CD4-positive, alpha-beta T cell treated with Interferon alpha-2 for 1 hour (primary cell): ENCODE data around the gene PYY.

Experiments used
- DNase-seq, 2 donors: peaks; one replicate each; pipeline ENCODE4 v3.0.0-alpha.2; 2020 to 2022

PYY gene

DNA sequence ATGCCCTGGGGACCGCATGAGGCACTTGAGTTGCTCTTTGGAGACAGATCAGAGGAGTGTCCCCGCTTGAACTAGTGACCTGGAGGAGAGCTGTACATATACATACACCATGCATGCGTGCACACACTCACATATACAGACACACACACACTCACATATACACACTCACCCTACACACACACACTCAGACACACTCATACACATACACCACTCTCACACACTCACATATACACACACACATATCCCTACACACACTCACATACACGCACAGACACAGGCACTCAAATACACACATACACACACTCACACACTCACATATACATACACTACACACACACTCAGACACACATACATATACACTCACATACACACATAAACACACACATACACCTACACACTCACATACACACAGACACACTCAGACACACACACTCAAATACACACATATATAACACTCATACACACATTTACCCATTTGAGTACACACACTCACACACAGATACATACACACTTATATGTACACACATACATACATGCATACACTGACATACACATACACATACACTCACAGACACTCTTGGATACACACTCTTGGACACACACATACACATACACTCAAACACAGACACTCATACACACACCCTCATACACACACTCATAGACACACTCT, 41.0 kb downstream of the PYY start:
- no peak for DNase-seq

DNA sequence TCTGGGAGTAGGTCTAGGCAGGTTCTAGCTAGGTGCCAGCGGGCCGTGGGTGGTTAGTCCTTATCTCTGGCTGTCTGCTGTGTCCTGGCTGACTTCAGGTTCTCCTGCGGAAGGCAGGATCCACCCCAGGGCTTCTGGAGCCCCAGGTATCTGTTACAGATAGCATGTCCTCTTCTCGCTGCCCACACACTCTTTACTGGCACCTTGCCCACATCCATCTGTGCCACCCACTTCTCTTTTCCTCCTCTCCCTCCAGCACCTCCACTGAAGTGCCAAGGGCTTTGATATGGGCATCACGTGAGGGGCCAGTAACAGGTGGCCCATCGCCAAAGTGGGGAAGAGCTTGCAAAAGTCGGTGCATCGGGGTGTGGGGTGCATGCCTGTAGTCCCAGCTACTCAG, 41.8 kb downstream of the PYY start:
- DNase-seq = no peak

DNA sequence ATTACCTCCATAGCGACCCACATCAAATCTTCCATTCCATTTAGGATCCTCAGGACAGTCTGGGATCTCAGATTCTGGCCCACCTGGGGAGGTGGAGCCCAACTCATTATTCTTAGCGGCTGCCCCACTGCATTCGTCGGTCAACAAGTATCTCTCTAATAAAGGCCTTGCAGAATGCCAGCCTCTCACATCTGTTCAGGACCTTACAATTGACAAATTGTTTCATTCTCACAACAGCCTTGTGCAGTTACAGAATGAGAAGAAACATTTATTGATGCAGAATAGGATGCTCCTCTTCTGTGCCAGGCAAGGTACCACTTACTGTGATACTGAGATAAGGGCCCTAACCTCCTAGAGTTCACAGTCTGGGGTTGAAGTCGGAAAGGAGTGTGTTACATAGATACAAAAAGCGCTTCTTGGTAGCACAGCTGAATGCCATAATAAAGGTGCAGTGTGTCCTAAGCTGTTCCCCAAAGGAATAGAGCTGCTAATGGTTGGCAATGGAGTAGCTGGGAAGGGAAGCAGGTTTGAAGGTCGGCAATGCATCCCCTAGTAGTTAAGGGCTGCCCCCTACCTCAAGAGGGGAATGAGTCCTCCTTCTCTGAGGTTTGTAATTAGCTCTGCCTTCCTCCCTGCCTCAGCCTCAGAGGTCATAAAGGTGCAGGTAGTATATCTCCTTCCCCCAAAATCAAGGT, 44.1 kb downstream of the PYY start:
- DNase-seq = no peak

DNA sequence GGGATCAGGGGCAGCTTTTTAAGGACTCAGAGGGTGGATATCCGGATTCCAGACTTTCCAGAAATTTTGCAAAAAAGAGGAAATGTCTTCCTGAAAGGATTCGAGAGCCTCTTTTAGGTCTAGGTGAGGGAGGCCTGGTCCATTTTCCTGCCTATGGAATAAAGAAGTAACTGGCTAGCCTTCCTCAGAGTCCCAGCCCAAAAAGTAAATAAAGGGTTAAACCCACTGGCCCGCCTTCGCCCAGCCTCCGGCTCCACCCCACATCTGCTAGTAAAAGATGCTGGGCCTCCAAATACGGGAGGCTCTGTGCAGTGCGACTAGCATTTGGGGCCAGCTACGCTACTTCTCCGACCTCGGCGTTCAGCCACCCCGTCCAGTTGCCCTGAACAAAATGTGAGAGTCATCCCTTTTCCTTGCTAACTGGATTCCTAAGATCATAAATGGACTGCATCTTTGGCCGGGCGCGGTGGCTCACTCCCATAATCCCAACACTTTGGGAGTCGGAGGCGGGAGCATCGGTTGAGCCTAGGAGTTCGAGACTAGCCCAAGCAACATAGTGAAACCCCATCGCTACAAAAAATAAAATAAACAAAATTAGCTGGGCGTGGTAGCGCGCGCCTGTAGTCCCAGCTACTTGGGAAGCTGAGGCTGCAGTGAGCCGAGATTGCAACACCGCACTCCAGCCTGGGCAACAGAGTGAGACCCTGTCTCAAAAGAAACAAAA, 45.6 kb downstream of the PYY start:
- DNase-seq = peak; percentile 42 to 63

DNA sequence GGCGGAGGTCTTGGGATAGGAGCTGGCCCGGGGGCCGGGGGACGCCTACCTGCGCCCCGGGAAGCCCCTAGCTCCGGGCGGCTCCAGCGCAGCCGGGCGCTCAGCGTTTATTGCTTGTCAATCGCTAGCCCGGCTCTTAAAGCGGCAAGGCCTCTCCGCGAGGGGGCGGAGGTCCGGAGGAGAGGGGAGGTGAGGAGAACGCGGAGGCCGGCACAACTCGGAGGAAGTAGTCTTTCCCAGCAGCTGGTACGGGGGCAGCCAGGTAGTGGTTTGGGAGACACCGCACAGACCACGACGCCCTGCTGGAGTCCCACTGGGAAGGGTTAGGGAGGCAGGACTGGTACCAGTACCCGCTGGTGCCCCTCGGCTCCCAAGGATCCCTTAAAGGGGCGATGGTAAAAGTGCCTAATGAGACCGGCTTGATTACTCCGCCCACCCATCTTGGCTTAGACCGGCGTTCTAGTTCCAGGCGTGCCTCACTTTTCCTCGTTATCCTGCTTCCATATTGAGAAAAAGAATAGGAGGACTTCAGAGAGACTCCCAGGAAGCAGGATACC, 46.2 kb downstream of the PYY start, which contains the start of gene MPP2:
TSS of gene MPP2 (minus strand) at position 112 of the 557 bp plus-strand sequence. CDS start 3,076 bp downstream, outside the sequence.
- peak; percentile 55 to 69 for DNase-seq

DNA sequence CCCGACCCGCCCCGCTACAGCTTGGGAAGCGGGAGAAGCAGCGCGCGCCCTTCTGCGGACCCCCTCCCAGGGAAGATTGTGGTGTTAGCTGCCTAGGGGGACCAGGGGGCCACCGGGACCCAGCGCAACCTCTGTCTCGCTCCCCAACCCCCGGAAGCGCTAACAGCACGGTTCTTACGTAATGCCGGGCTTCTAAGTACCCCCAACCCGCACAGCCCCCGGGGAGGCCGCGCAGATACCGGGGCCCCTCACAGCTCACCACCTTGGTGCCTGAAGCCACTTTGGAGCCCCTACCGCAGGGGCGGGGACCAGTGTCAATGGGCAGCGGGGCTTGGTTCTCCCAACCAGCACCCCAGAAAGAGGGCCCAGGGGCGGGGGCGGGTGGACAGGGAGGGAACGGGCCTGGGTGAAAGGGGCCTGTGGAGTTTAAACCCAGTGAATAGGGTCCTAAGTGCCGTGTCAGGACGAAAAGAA, 46.8 kb downstream of the PYY start:
- DNase-seq = peak; percentile 11 to 28

DNA sequence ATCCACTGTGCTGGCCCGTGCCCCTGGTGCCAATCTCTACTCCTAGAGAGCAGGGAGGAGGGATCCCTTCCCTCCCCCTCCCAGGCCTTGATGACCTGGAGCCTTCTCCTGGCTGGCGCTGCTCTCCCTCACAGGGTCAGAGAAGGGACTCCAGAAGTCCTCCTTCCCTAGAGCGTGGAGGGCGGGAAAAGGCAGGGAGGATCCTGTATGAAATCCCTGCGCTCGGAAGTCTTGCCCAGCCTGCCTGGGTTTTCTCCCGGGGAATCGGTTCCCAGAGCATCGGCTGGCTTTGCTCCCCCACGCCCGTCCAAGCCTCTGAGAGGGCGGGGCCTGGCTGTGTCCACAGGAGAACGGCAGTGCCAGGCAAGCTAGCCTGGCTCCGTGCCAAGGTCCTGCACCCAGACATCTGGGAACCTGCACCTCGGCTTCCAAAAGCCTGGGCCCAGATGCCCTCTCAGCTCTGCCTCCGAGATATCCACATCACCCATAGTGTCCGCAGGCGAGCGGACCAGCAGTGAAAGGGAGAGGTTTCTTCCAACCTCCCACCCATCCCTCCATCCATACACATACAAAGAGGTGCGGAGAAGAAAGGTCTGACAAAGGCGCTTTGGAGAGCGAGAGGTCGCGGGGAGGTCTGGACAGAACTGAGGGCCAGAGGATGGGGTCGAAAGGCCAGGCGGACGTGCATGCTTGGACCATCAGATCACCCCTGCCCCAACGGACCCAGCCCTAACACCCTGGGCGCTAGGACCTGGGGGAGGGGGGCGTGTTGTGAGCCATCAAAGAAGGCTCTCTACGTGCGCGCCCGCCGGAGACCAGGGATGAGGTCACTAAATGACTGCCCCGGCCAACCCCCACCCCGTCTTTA, 47.5 kb downstream of the PYY start:
- peak; percentile 45 to 53 for DNase-seq

DNA sequence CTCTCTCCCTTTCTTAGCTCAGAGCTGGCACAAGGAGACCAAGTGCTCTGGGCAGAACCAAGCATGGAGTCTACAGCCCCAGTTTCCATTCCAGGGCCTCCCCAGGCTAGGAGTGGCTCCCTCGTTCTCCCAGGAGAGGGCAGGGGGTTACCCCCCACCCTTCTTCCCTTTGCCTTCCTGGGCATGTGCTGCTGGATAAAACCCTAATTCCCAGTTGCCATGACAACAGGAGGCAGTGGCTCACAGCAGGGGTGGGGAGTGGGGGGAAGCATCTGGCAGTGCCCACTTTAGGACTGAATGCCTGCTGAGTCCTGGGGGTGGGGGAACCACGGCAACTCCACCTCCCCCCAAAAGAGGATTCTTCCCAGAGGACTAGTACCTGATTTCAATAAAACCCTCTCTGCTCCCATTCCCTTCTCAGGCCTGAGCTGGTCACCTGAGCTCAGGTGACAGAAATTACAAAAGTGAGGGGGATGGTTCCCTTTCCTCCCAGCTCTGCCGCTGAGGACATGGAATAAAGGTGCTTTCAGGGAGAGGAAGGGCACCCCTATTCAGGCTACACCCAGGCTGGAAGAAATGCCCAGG, 48.2 kb downstream of the PYY start:
- DNase-seq = no peak
